Duodenal mucosa (tissue), 2 donors: ENCODE measurements around the gene ERVFRD-1.

ENCODE experiments used
- H3K27ac ChIP-seq: one replicate; pipeline ENCODE4 v1.7.0; 2013; ENCODE audit warnings: low read depth, low read length
- H3K27me3 ChIP-seq, 2 donors: one replicate each; pipeline ENCODE4 v1.7.0; 2013; ENCODE audit warnings: low read length in 2 of 2, control low read depth in 1 of 2; ENCODE audit not compliant: insufficient read depth in 2 of 2, control insufficient read depth in 1 of 2
- H3K36me3 ChIP-seq, 2 donors: one replicate each; pipeline ENCODE4 v1.7.0; 2013; ENCODE audit warnings: low read length in 2 of 2, control low read depth in 1 of 2; ENCODE audit not compliant: insufficient read depth in 2 of 2, control insufficient read depth in 1 of 2
- H3K4me1 ChIP-seq, 2 donors: one replicate each; pipeline ENCODE4 v1.7.0; 2013; ENCODE audit warnings: low read length in 2 of 2, control low read depth in 1 of 2; ENCODE audit not compliant: insufficient read depth in 2 of 2, control insufficient read depth in 1 of 2
- H3K4me3 ChIP-seq, 2 donors: one replicate each; pipeline ENCODE4 v1.7.0; 2013; ENCODE audit warnings: low read length in 2 of 2, low read depth in 1 of 2
- H3K9ac ChIP-seq, 2 donors: one replicate each; pipeline ENCODE4 v1.7.0; 2013; ENCODE audit warnings: low read length in 2 of 2, low read depth in 1 of 2
- H3K9me3 ChIP-seq, 2 donors: one replicate each; pipeline ENCODE4 v1.7.0; 2013; ENCODE audit warnings: low read length in 2 of 2, control low read depth in 1 of 2; ENCODE audit not compliant: control insufficient read depth in 1 of 2

The ERVFRD-1 gene

GRCh38 chr6:11072101-11072500 lies 39.4 kb downstream of the ERVFRD-1 start:
- Histone ChIP-seq H3K27ac (no peak overlapping the region), H3K4me3 (no peak overlapping the region), H3K36me3 (no peaks in the 10 kb centered on the region), H3K9me3 (no peaks in the 10 kb centered on the region), H3K4me1 (peaks cover 0 to 13% of the 10 kb centered on the region in 2 donors), H3K27me3 (no peaks in the 10 kb centered on the region), H3K9ac (no peak overlapping the region)

- Histone ChIP-seq H3K9me3 (no peaks in the 10 kb centered on the region), H3K9ac (no peak overlapping the region), H3K27ac (no peak overlapping the region), H3K36me3 (no peaks in the 10 kb centered on the region), H3K27me3 (no peaks in the 10 kb centered on the region), H3K4me1 (peaks cover 0 to 17% of the 10 kb centered on the region in 2 donors), H3K4me3 (no peak overlapping the region)
These were observed 41.8 kb downstream of the ERVFRD-1 start for GRCh38 chr6:11069760-11070159.

- H3K4me3 ChIP-seq, result no peak overlapping the region
- H3K4me1 ChIP-seq, result peaks cover 0 to 17% of the 10 kb centered on the region in 2 donors
- no peak overlapping the region for H3K27ac ChIP-seq
- H3K9me3 ChIP-seq, result no peaks in the 10 kb centered on the region
- no peaks in the 10 kb centered on the region for H3K27me3 ChIP-seq
- no peak overlapping the region for H3K9ac ChIP-seq
- no peaks in the 10 kb centered on the region for H3K36me3 ChIP-seq
These were observed 44.2 kb downstream of the ERVFRD-1 start for GRCh38 chr6:11067348-11067747.

GRCh38 chr6:11066505-11067347 lies 44.8 kb downstream of the ERVFRD-1 start:
- H3K27me3 ChIP-seq, result no peaks in the 10 kb centered on the region
- no peak overlapping the region for H3K27ac ChIP-seq
- no peaks in the 10 kb centered on the region for H3K9me3 ChIP-seq
- no peak overlapping the region for H3K4me3 ChIP-seq
- peaks cover 0 to 17% of the 10 kb centered on the region in 2 donors for H3K4me1 ChIP-seq
- no peaks in the 10 kb centered on the region for H3K36me3 ChIP-seq
- H3K9ac ChIP-seq, result no peak overlapping the region

- Histone ChIP-seq H3K27ac (no peak overlapping the region), H3K9me3 (no peaks in the 10 kb centered on the region), H3K36me3 (no peaks in the 10 kb centered on the region), H3K4me3 (no peak overlapping the region), H3K4me1 (peaks cover 0 to 17% of the 10 kb centered on the region in 2 donors), H3K27me3 (no peaks in the 10 kb centered on the region), H3K9ac (no peak overlapping the region)
These were observed 45.9 kb downstream of the ERVFRD-1 start for GRCh38 chr6:11065436-11066202.

GRCh38 chr6:11064836-11065235 lies 46.7 kb downstream of the ERVFRD-1 start:
- no peak overlapping the region for H3K9ac ChIP-seq
- H3K36me3 ChIP-seq, result no peaks in the 10 kb centered on the region
- peaks cover 0 to 17% of the 10 kb centered on the region in 2 donors for H3K4me1 ChIP-seq
- H3K4me3 ChIP-seq, result no peak overlapping the region
- H3K9me3 ChIP-seq, result no peaks in the 10 kb centered on the region
- H3K27me3 ChIP-seq, result no peaks in the 10 kb centered on the region
- H3K27ac ChIP-seq, result no peak overlapping the region

- peaks cover 0 to 10% of the 10 kb centered on the region in 2 donors for H3K4me1 ChIP-seq
- H3K36me3 ChIP-seq, result no peaks in the 10 kb centered on the region
- no peaks in the 10 kb centered on the region for H3K27me3 ChIP-seq
These were observed 48.8 kb downstream of the ERVFRD-1 start for GRCh38 chr6:11062715-11063114.

GRCh38 chr6:11062083-11062482 lies 49.4 kb downstream of the ERVFRD-1 start:
- Histone ChIP-seq H3K27ac (no peak overlapping the region), H3K36me3 (no peaks in the 10 kb centered on the region), H3K4me3 (no peak overlapping the region), H3K9ac (no peak overlapping the region), H3K9me3 (no peaks in the 10 kb centered on the region), H3K27me3 (no peaks in the 10 kb centered on the region), H3K4me1 (peaks cover 0 to 4% of the 10 kb centered on the region in 2 donors)

More at GRCh38 chr6:11062715-11063114, 48.8 kb downstream of the ERVFRD-1 start:
- Histone ChIP-seq H3K4me3 (no peak overlapping the region), H3K27ac (no peak overlapping the region), H3K9ac (no peak overlapping the region), H3K9me3 (no peaks in the 10 kb centered on the region)

- Histone ChIP-seq H3K36me3 (no peaks in the 10 kb centered on the region), H3K27me3 (no peaks in the 10 kb centered on the region), H3K9ac (no peak overlapping the region), H3K27ac (no peak overlapping the region), H3K9me3 (no peaks in the 10 kb centered on the region), H3K4me1 (no peaks in the 10 kb centered on the region), H3K4me3 (no peak overlapping the region)
These were observed 53.1 kb downstream of the ERVFRD-1 start for GRCh38 chr6:11058406-11058805.

GRCh38 chr6:11056871-11057270 lies 54.7 kb downstream of the ERVFRD-1 start:
- no peak overlapping the region for H3K9ac ChIP-seq
- H3K27ac ChIP-seq, result no peak overlapping the region
- no peaks in the 10 kb centered on the region for H3K36me3 ChIP-seq
- no peaks in the 10 kb centered on the region for H3K27me3 ChIP-seq
- no peak overlapping the region for H3K4me3 ChIP-seq
- no peaks in the 10 kb centered on the region for H3K9me3 ChIP-seq
- H3K4me1 ChIP-seq, result no peaks in the 10 kb centered on the region
